ENCODE data around the gene GABRG3. TPM values are rescaled to one million over a fixed set of nuclear protein-coding genes. Genes with fewer than 3 reads are reported as not detected.

Gene GABRG3
- total RNA-seq, 1 experiment from 2014 or later, result 0.15 TPM

DNA sequence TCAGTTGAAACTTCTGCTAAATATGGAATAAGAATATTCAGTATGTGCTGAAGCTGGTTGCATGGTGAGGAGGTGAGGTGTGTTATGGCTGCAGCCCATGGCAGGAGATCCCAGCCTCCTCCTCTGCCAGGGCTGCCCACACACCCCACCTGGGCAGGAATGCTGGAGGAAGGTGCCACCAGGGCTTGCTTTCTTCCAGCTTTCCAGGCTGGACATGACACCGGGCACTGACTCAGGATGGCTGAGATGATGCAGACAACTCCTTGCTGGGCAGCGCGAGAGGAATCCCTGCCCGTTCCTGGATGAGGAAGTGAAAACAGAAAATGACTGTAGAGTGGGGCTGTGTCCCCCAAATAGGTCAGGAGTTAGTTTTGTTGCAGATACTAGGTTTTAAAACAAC is 14.1 kb downstream of the GABRG3 start:
- Histone ChIP-seq H2AK5ac (ENCODE audit: insufficient read length, low read length) (no peak overlapping the region), H3K56ac (ENCODE audit: insufficient read length, low read depth, low read length) (no peak overlapping the region), H2BK15ac (ENCODE audit: low read depth, low read length) (no peak overlapping the region), H4K5ac (ENCODE audit: insufficient read length, low read depth, low read length) (no peak overlapping the region), H4K91ac (ENCODE audit: insufficient read length, low read depth, low read length) (no peak overlapping the region), H4K20me1 (ENCODE audit: control insufficient read depth, insufficient read depth, insufficient read length) (peaks cover 3% of the 10 kb centered on the region), H3K79me1 (ENCODE audit: insufficient read depth, low read depth, low read length, poor library complexity, severe bottlenecking) (no peaks in the 10 kb centered on the region), H3K4me1 (ENCODE audit: insufficient read depth, low read length) (no peaks in the 10 kb centered on the region; the same call in 1 of the 2 replicates), H3K23me2 (ENCODE audit: insufficient read length, low read depth, low read length, poor library complexity, severe bottlenecking) (no peaks in the 10 kb centered on the region), H3K18ac (ENCODE audit: insufficient read length, low read depth, low read length) (no peak overlapping the region), H3K9me3 (ENCODE audit: control insufficient read depth, low read depth, low read length) (no peaks in the 10 kb centered on the region), H2BK12ac (ENCODE audit: insufficient read length, low read depth, low read length) (no peak overlapping the region), H3K27ac (ENCODE audit: insufficient read length, low read depth, low read length) (no peak overlapping the region), H3K23ac (ENCODE audit: insufficient read length, low read depth, low read length) (no peak overlapping the region), H2BK20ac (ENCODE audit: low read depth, low read length, poor library complexity, severe bottlenecking) (no peak overlapping the region), H3K79me2 (ENCODE audit: insufficient read depth, low read length) (no peaks in the 10 kb centered on the region), H2AFZ (ENCODE audit: low read length) (no peak overlapping the region), H3K4me2 (ENCODE audit: insufficient read depth, insufficient read length, low read length) (no peak overlapping the region), H3K9ac (ENCODE audit: extremely low read depth, insufficient read length, low read length) (no peak overlapping the region), H3K14ac (ENCODE audit: insufficient read depth, low read length) (no peak overlapping the region), H3K4ac (ENCODE audit: low read depth, low read length) (no peak overlapping the region), H3K27me3 (ENCODE audit: insufficient read depth, low read length) (no peaks in the 10 kb centered on the region), H2BK120ac (ENCODE audit: low read depth, low read length, poor library complexity, severe bottlenecking) (no peak overlapping the region), H3T11ph (ENCODE audit: low read length) (no peak overlapping the region), H4K8ac (replicated peaks; ENCODE audit: insufficient read length, low read depth, low read length) (no peak overlapping the region), H2BK5ac (ENCODE audit: insufficient read length, low read length) (no peak overlapping the region)
- no peaks in the 10 kb centered on the region; the same call in 1 of the 2 replicates for H3K27me3 Mint-ChIP-seq (ENCODE audit: low read depth)
- DNase-seq, result no peak
- TF ChIP-seq, protein P1, sequence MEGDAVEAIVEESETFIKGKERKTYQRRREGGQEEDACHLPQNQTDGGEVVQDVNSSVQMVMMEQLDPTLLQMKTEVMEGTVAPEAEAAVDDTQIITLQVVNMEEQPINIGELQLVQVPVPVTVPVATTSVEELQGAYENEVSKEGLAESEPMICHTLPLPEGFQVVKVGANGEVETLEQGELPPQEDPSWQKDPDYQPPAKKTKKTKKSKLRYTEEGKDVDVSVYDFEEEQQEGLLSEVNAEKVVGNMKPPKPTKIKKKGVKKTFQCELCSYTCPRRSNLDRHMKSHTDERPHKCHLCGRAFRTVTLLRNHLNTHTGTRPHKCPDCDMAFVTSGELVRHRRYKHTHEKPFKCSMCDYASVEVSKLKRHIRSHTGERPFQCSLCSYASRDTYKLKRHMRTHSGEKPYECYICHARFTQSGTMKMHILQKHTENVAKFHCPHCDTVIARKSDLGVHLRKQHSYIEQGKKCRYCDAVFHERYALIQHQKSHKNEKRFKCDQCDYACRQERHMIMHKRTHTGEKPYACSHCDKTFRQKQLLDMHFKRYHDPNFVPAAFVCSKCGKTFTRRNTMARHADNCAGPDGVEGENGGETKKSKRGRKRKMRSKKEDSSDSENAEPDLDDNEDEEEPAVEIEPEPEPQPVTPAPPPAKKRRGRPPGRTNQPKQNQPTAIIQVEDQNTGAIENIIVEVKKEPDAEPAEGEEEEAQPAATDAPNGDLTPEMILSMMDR (conservative IDR thresholded peaks at IDR 0.05), result no peak
- peaks cover 0 to 3% of the 10 kb centered on the region in 2 experiments; a peak in 2 of 4 replicates for H3K4me1 Mint-ChIP-seq
- no peak overlapping the region for H3K27ac Mint-ChIP-seq
- peaks cover 0 to 2% (median 0%) of the 10 kb centered on the region in 3 experiments; a peak in 1 of 7 replicates for H3K36me3 Mint-ChIP-seq (ENCODE audit: insufficient read depth in 1 of 3, low read depth in 3 of 3)
- no peak overlapping the region for H3K4me3 Mint-ChIP-seq
- H3K9me3 Mint-ChIP-seq, result no peaks in the 10 kb centered on the region; a peak in 3 of 5 replicates
- no CpG with 5 or more reads among the region's 4 CpGs for WGBS (ENCODE audit: extremely low coverage, insufficient read length, low lambda C conversion rate)
